Stimulated activated CD4-positive, alpha-beta T cell treated with anti-CD3 and anti-CD28 coated beads, Interleukin-12 subunit alpha, Interleukin-12 subunit beta, amount 100 ng/mL, for 48 hours (primary cell): ENCODE data around the gene AJAP1.

Experiments
- DNase-seq, 3 donors: peaks; one replicate each; pipeline ENCODE4 v3.0.0-alpha.2; 2020; ENCODE audit warnings: low read depth in 2 of 3, low spot score in 1 of 3

Gene AJAP1

GRCh38 chr1:4805987-4806386 lies 151.6 kb downstream of the AJAP1 start:
- no peak for DNase-seq

- no peak for DNase-seq
Measured at GRCh38 chr1:4820543-4820942, 166.1 kb downstream of the AJAP1 start.

- no peak for DNase-seq
Measured at GRCh38 chr1:4825800-4826450, 171.5 kb downstream of the AJAP1 start.

- DNase-seq: no peak
Measured at GRCh38 chr1:4830707-4831106, 176.3 kb downstream of the AJAP1 start.

- DNase-seq: no peak
Measured at GRCh38 chr1:4836574-4836973, 182.2 kb downstream of the AJAP1 start.

GRCh38 chr1:4837031-4837600 lies 182.7 kb downstream of the AJAP1 start:
- DNase-seq: no peak

GRCh38 chr1:4837752-4838151 lies 183.3 kb downstream of the AJAP1 start:
- no peak for DNase-seq

GRCh38 chr1:4838231-4838630 lies 183.8 kb downstream of the AJAP1 start:
- DNase-seq: no peak
